Stimulated activated CD4-positive, alpha-beta T cell treated with anti-CD3 and anti-CD28 coated beads, Interleukin-2, amount 100 ng/mL, for 24 hours (primary cell): ENCODE measurements around the gene SREK1IP1.

ENCODE experiments used
- DNase-seq, 2 donors: peaks; one replicate each; pipeline ENCODE4 v3.0.0-alpha.2; 2020

Gene SREK1IP1

GRCh38 chr5:64680289-64680688 lies 88.2 kb downstream of the SREK1IP1 start:
- no peak for DNase-seq

GRCh38 chr5:64678374-64678773 lies 90.1 kb downstream of the SREK1IP1 start:
- no peak for DNase-seq

GRCh38 chr5:64671678-64672077 lies 96.8 kb downstream of the SREK1IP1 start:
- DNase-seq: no peak

- no peak for DNase-seq
Measured at GRCh38 chr5:64670277-64670676, 98.2 kb downstream of the SREK1IP1 start.
